Measurements from ENCODE around the gene PPM1E. TPM values are rescaled to one million over a fixed set of nuclear protein-coding genes. Genes with fewer than 3 reads are reported as not detected.

The PPM1E gene
- total RNA-seq, 1 experiment from 2014 or later, result 7.1 TPM

DNA sequence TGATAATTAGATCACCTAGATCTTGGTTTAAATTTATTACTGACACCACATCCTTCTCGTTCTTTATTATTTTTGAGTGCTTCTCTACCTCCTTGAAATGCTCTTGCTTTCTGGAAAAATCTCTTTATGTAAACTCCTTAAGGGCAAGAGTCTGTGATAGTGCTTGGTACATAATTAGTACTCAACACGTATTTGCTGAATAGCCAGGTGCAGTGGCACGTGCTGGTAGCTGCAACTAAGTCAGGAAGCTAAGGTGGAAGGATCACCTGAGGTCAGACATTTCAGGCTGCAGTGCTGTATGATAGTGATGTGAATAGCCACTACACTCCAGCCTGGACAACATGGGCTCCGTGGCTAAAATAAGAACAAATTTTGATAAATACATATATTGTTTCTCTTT lies 63.0 kb downstream of the PPM1E start:
- H3K9me3 Mint-ChIP-seq, result no peaks in the 10 kb centered on the region
- no peaks in the 10 kb centered on the region for H3K27me3 Mint-ChIP-seq (ENCODE audit: low read depth)
- H3K27me3 ChIP-seq (ENCODE audit: insufficient read depth, low read length), result no peaks in the 10 kb centered on the region
- H3K23me2 ChIP-seq (ENCODE audit: insufficient read length, low read depth, low read length, poor library complexity, severe bottlenecking), result no peaks in the 10 kb centered on the region
- H2BK5ac ChIP-seq (ENCODE audit: insufficient read length, low read length), result no peak overlapping the region
- H2AK5ac ChIP-seq (ENCODE audit: insufficient read length, low read length), result no peak overlapping the region
- no CpG with 5 or more reads among the region's 4 CpGs for WGBS (ENCODE audit: extremely low coverage, insufficient read length, low lambda C conversion rate)
- H3K27ac Mint-ChIP-seq, result no peak overlapping the region
- no peak overlapping the region for H2BK20ac ChIP-seq (ENCODE audit: low read depth, low read length, poor library complexity, severe bottlenecking)
- H3K14ac ChIP-seq (ENCODE audit: insufficient read depth, low read length), result no peak overlapping the region
- H4K8ac ChIP-seq (replicated peaks; ENCODE audit: insufficient read length, low read depth, low read length), result no peak overlapping the region
- no peak overlapping the region for H3K4me3 Mint-ChIP-seq
- H3K4ac ChIP-seq (ENCODE audit: low read depth, low read length), result no peak overlapping the region
- TF ChIP-seq, protein P1, sequence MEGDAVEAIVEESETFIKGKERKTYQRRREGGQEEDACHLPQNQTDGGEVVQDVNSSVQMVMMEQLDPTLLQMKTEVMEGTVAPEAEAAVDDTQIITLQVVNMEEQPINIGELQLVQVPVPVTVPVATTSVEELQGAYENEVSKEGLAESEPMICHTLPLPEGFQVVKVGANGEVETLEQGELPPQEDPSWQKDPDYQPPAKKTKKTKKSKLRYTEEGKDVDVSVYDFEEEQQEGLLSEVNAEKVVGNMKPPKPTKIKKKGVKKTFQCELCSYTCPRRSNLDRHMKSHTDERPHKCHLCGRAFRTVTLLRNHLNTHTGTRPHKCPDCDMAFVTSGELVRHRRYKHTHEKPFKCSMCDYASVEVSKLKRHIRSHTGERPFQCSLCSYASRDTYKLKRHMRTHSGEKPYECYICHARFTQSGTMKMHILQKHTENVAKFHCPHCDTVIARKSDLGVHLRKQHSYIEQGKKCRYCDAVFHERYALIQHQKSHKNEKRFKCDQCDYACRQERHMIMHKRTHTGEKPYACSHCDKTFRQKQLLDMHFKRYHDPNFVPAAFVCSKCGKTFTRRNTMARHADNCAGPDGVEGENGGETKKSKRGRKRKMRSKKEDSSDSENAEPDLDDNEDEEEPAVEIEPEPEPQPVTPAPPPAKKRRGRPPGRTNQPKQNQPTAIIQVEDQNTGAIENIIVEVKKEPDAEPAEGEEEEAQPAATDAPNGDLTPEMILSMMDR (conservative IDR thresholded peaks at IDR 0.05), result no peak
- no peak overlapping the region for H2AFZ ChIP-seq (ENCODE audit: low read length)
- no peak overlapping the region for H4K91ac ChIP-seq (ENCODE audit: insufficient read length, low read depth, low read length)
- no peak for DNase-seq
- no peak overlapping the region for H3K9ac ChIP-seq (ENCODE audit: extremely low read depth, insufficient read length, low read length)
- no peaks in the 10 kb centered on the region; a peak in 1 of 7 replicates for H3K36me3 Mint-ChIP-seq (ENCODE audit: insufficient read depth in 1 of 3, low read depth in 3 of 3)
- H2BK15ac ChIP-seq (ENCODE audit: low read depth, low read length), result no peak overlapping the region
- no peak overlapping the region for H3K27ac ChIP-seq (ENCODE audit: insufficient read length, low read depth, low read length)
- H3K4me1 Mint-ChIP-seq, result no peaks in the 10 kb centered on the region
- H3K23ac ChIP-seq (ENCODE audit: insufficient read length, low read depth, low read length), result no peak overlapping the region
- H4K5ac ChIP-seq (ENCODE audit: insufficient read length, low read depth, low read length), result no peak overlapping the region
- no peak overlapping the region for H3K56ac ChIP-seq (ENCODE audit: insufficient read length, low read depth, low read length)
- H3K18ac ChIP-seq (ENCODE audit: insufficient read length, low read depth, low read length), result no peak overlapping the region
- no peak overlapping the region for H3K4me2 ChIP-seq (ENCODE audit: insufficient read depth, insufficient read length, low read length)
- no peak overlapping the region for H3T11ph ChIP-seq (ENCODE audit: low read length)
- H4K20me1 ChIP-seq (ENCODE audit: control insufficient read depth, insufficient read depth, insufficient read length), result no peaks in the 10 kb centered on the region
- H2BK120ac ChIP-seq (ENCODE audit: low read depth, low read length, poor library complexity, severe bottlenecking), result no peak overlapping the region
- H3K9me3 ChIP-seq (ENCODE audit: control insufficient read depth, low read depth, low read length), result no peaks in the 10 kb centered on the region
- no peaks in the 10 kb centered on the region for H3K79me1 ChIP-seq (ENCODE audit: insufficient read depth, low read depth, low read length, poor library complexity, severe bottlenecking)
- no peak overlapping the region for H2BK12ac ChIP-seq (ENCODE audit: insufficient read length, low read depth, low read length)
- no peaks in the 10 kb centered on the region for H3K4me1 ChIP-seq (ENCODE audit: insufficient read depth, low read length)
- no peaks in the 10 kb centered on the region for H3K79me2 ChIP-seq (ENCODE audit: insufficient read depth, low read length)

All from H9 (cell line).